HG02571 (cell line): ENCODE data around the gene TMEM208.

ENCODE experiments used
- ATAC-seq: cut with Tn5 transposase; IDR thresholded peaks from one replicate; pipeline ENCODE4 v1.9.1; 2021; ENCODE audit warnings: mild to moderate bottlenecking, moderate library complexity; ENCODE audit not compliant: unreplicated experiment

The TMEM208 gene

GRCh38 chr16:67248401-67249177, 21.7 kb downstream of the TMEM208 start, which contains the start of gene SLC9A5:
Gene SLC9A5, plus strand, starts transcription at chr16:67248979. Its CDS starts 36 bp downstream, at chr16:67249015.
- no peak for ATAC-seq

- ATAC-seq = no peak
These were observed 22.5 kb downstream of the TMEM208 start for GRCh38 chr16:67249178-67250044.

- ATAC-seq = no peak
These were observed 23.1 kb downstream of the TMEM208 start for GRCh38 chr16:67250045-67250327.

GRCh38 chr16:67252609-67253497, 25.9 kb downstream of the TMEM208 start:
- no peak for ATAC-seq

- no peak for ATAC-seq
These were observed 28.0 kb downstream of the TMEM208 start for GRCh38 chr16:67254801-67255552.

GRCh38 chr16:67255553-67256221, 28.8 kb downstream of the TMEM208 start:
- ATAC-seq = no peak

GRCh38 chr16:67256701-67257230, 29.8 kb downstream of the TMEM208 start:
- ATAC-seq = no peak

GRCh38 chr16:67257486-67258160, 30.7 kb downstream of the TMEM208 start:
- no peak for ATAC-seq

- no peak for ATAC-seq
These were observed 31.4 kb downstream of the TMEM208 start for GRCh38 chr16:67258161-67258835.

GRCh38 chr16:67259705-67260104, 32.8 kb downstream of the TMEM208 start:
- ATAC-seq = no peak

GRCh38 chr16:67260426-67261063, 33.6 kb downstream of the TMEM208 start:
- no peak for ATAC-seq

GRCh38 chr16:67263201-67263600, 36.3 kb downstream of the TMEM208 start:
- ATAC-seq = no peak

- no peak for ATAC-seq
These were observed 37.3 kb downstream of the TMEM208 start for GRCh38 chr16:67264277-67264676.

- ATAC-seq = no peak
These were observed 37.9 kb downstream of the TMEM208 start for GRCh38 chr16:67264866-67265265.

GRCh38 chr16:67265834-67266233, 38.9 kb downstream of the TMEM208 start:
- ATAC-seq = no peak

- ATAC-seq = no peak
These were observed 41.2 kb downstream of the TMEM208 start for GRCh38 chr16:67268136-67268579.

- ATAC-seq = no peak
These were observed 42.8 kb downstream of the TMEM208 start for GRCh38 chr16:67269766-67270165.

GRCh38 chr16:67270931-67271338, 44.0 kb downstream of the TMEM208 start:
- no peak for ATAC-seq
